HEK293 (cell line): ENCODE measurements around the gene NUDT22.

Experiments used
- CTCF ChIA-PET: fragments of 350-600 bp; formaldehyde crosslinking; extraction: SDS; loops from one replicate; lab custom pipeline; 2021; ENCODE audit warnings: antibody characterized with exemption; lab: Yijun Ruan, JAX
- POLR2A ChIA-PET: fragments of 300-600 bp; formaldehyde crosslinking; extraction: SDS; loops from one replicate; lab custom pipeline; 2020; ENCODE audit warnings: antibody characterized with exemption, inconsistent platforms; lab: Yijun Ruan, JAX
- H3K27ac ChIP-seq: fragments of 200-500 bp; sonication (Bioruptor generic); 2 replicates; pipeline ENCODE4 v1.5.1; 2014; ENCODE audit warnings: low read depth, low read length, control low read depth, inconsistent platforms; ENCODE audit errors: extremely low read depth
- H3K36me3 ChIP-seq, 2 experiments: fragments of 200-500 bp in 1 of 2; sonication (Bioruptor generic) in 1 of 2; 1 replicate in 1 of 2; 2 replicates in 1 of 2; pipeline ENCODE4 v1.5.1; 2014 to 2017; ENCODE audit warnings: inconsistent platforms in 2 of 2, low read length in 2 of 2; ENCODE audit not compliant: control insufficient read depth in 2 of 2, insufficient read depth in 1 of 2
- H3K4me1 ChIP-seq: fragments of 200-500 bp; sonication (Bioruptor generic); 2 replicates; pipeline ENCODE4 v1.5.1; 2014; ENCODE audit warnings: mild to moderate bottlenecking, low read length, inconsistent platforms; ENCODE audit not compliant: control insufficient read depth, insufficient read depth
- H3K4me3 ChIP-seq: 2 replicates; pipeline ENCODE4 v1.5.1; 2011; ENCODE audit warnings: low read depth, mild to moderate bottlenecking, control low read depth, low read length, moderate library complexity
- H3K9me3 ChIP-seq: fragments of 200-500 bp; sonication (Bioruptor generic); 2 replicates; pipeline ENCODE4 v1.5.1; 2014; ENCODE audit warnings: low read depth, low read length, inconsistent platforms; ENCODE audit not compliant: control insufficient read depth, insufficient read depth
- BCL11B ChIP-seq: fragments of 450-650 bp; formaldehyde crosslinking; IDR thresholded peaks from 2 replicates; pipeline ENCODE4 v1.5.1; 2016; ENCODE audit warnings: low read depth, missing biosample characterization, missing genetic modification characterization
- ELK4 ChIP-seq: IDR thresholded peaks from 2 replicates; pipeline ENCODE4 v1.6.1; 2011; ENCODE audit warnings: mild to moderate bottlenecking, low read depth, low read length, borderline replicate concordance
- FEZF1 ChIP-seq: fragments of 450-650 bp; formaldehyde crosslinking; IDR thresholded peaks from 2 replicates; pipeline ENCODE4 v1.5.1; 2016; ENCODE audit warnings: missing biosample characterization, missing genetic modification characterization
- GLIS1 ChIP-seq: fragments of 450-650 bp; formaldehyde crosslinking; IDR thresholded peaks from 2 replicates; pipeline ENCODE4 v1.5.1; 2016; ENCODE audit warnings: missing biosample characterization, missing genetic modification characterization
- KLF16 ChIP-seq: fragments of 450-650 bp; formaldehyde crosslinking; IDR thresholded peaks from 2 replicates; pipeline ENCODE4 v1.5.1; 2017; ENCODE audit warnings: missing biosample characterization, missing genetic modification characterization
- REST ChIP-seq: fragments of 450-650 bp; formaldehyde crosslinking; IDR thresholded peaks from 2 replicates; pipeline ENCODE4 v1.5.1; 2016; ENCODE audit warnings: missing biosample characterization, missing genetic modification characterization
- SP3 ChIP-seq: fragments of 450-650 bp; formaldehyde crosslinking; IDR thresholded peaks from 2 replicates; pipeline ENCODE4 v1.5.1; 2016; ENCODE audit warnings: missing biosample characterization, missing genetic modification characterization
- ZBTB11 ChIP-seq: fragments of 450-650 bp; formaldehyde crosslinking; conservative IDR thresholded peaks from 2 replicates; pipeline ENCODE4 v1.5.1; 2016; ENCODE audit warnings: low read depth, missing biosample characterization, missing genetic modification characterization
- ZFP69B ChIP-seq: fragments of 450-650 bp; formaldehyde crosslinking; IDR thresholded peaks from 2 replicates; pipeline ENCODE4 v1.5.1; 2016; ENCODE audit warnings: missing biosample characterization, missing genetic modification characterization
- ZNF10 ChIP-seq: fragments of 450-650 bp; formaldehyde crosslinking; IDR thresholded peaks from 2 replicates; pipeline ENCODE4 v1.5.1; 2017; ENCODE audit warnings: missing biosample characterization, missing genetic modification characterization
- ZNF24 ChIP-seq: fragments of 450-650 bp; formaldehyde crosslinking; IDR thresholded peaks from 2 replicates; pipeline ENCODE4 v1.5.1; 2016; ENCODE audit warnings: missing biosample characterization, missing genetic modification characterization
- ZNF391 ChIP-seq: fragments of 450-650 bp; formaldehyde crosslinking; IDR thresholded peaks from 2 replicates; pipeline ENCODE4 v1.5.1; 2016; ENCODE audit warnings: low read depth, missing biosample characterization, missing genetic modification characterization, borderline replicate concordance
- ZNF473 ChIP-seq: fragments of 450-650 bp; formaldehyde crosslinking; IDR thresholded peaks from 2 replicates; pipeline ENCODE4 v1.5.1; 2017; ENCODE audit warnings: missing biosample characterization, missing genetic modification characterization
- ZNF513 ChIP-seq: fragments of 450-650 bp; IDR thresholded peaks from 2 replicates; pipeline ENCODE4 v1.5.1; 2018; ENCODE audit warnings: missing biosample characterization, missing genetic modification characterization
- ZNF548 ChIP-seq: fragments of 450-650 bp; formaldehyde crosslinking; IDR thresholded peaks from 2 replicates; pipeline ENCODE4 v1.5.1; 2016; ENCODE audit warnings: missing biosample characterization, missing genetic modification characterization
- ZNF560 ChIP-seq: fragments of 450-650 bp; formaldehyde crosslinking; IDR thresholded peaks from 2 replicates; pipeline ENCODE4 v1.5.1; 2017; ENCODE audit warnings: missing biosample characterization, missing genetic modification characterization, borderline replicate concordance
- ZNF621 ChIP-seq: fragments of 450-650 bp; formaldehyde crosslinking; IDR thresholded peaks from 2 replicates; pipeline ENCODE4 v1.5.1; 2017; ENCODE audit warnings: missing biosample characterization, missing genetic modification characterization
- ZNF670 ChIP-seq: fragments of 450-650 bp; formaldehyde crosslinking; IDR thresholded peaks from 2 replicates; pipeline ENCODE4 v1.5.1; 2016; ENCODE audit warnings: missing biosample characterization, missing genetic modification characterization, low read depth
- ZNF707 ChIP-seq: fragments of 450-650 bp; formaldehyde crosslinking; IDR thresholded peaks from 2 replicates; pipeline ENCODE4 v1.5.1; 2016; ENCODE audit warnings: missing biosample characterization, missing genetic modification characterization
- ZNF837 ChIP-seq: fragments of 450-650 bp; formaldehyde crosslinking; IDR thresholded peaks from 2 replicates; pipeline ENCODE4 v1.5.1; 2016; ENCODE audit warnings: missing biosample characterization, missing genetic modification characterization
- TF ChIP-seq, protein P1 (sequence below): fragments of 450-650 bp; formaldehyde crosslinking; IDR thresholded peaks from 2 replicates; pipeline ENCODE4 v1.5.1; 2016; ENCODE audit warnings: missing biosample characterization, missing genetic modification characterization

Gene NUDT22

DNA sequence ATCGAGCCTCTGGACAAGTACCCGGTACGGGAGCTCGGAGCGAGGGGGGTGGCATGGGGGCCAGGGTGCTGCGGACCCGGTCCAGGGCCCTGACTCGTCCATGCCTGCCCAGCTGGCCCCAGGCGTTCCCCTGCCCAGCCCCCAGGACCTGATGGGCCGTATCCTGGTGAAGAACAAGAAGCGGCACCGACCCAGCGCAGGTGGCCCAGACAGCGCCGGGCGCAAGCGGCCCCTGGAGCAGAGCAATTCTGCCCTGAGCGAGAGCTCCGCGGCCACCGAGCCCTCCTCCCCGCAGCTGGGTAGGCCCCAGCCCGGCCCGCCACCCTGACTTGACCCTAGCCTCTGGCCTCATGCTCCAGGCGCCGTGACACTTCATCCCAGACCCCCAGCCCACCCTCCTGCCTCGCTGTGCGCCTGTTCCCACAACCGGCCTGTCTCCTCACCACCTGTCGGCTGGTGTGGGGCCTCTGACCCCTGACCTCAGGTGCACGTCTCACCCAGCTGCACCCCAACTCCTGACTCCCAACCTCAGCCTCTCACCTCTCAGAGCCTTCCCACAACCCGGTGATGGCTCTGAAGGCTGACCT, 33.0 kb downstream of the NUDT22 start:
- no peak overlapping the region for H3K4me3 ChIP-seq
- CTCF ChIA-PET, result interaction anchor here (0.7 kb wide), 1 partner anchor 1351 kb away, joined by 5 read pairs; no protein-coding TSS in a partner anchor
- peaks cover 0 to 83% of the 10 kb centered on the region in 2 experiments; a peak in 2 of 3 replicates for H3K36me3 ChIP-seq
- no peaks in the 10 kb centered on the region for H3K9me3 ChIP-seq
- no peaks in the 10 kb centered on the region; the same call in 1 of the 2 replicates for H3K4me1 ChIP-seq
- POLR2A ChIA-PET, result interaction anchor here (0.8 to 1.6 kb wide), 3 partner anchors 9 to 16 kb away, joined by 3 to 4 read pairs (median 4); no protein-coding TSS in a partner anchor
- TF ChIP-seq ZNF10 (tag by site-specific recombination), result no peak
- TF ChIP-seq, protein P1, sequence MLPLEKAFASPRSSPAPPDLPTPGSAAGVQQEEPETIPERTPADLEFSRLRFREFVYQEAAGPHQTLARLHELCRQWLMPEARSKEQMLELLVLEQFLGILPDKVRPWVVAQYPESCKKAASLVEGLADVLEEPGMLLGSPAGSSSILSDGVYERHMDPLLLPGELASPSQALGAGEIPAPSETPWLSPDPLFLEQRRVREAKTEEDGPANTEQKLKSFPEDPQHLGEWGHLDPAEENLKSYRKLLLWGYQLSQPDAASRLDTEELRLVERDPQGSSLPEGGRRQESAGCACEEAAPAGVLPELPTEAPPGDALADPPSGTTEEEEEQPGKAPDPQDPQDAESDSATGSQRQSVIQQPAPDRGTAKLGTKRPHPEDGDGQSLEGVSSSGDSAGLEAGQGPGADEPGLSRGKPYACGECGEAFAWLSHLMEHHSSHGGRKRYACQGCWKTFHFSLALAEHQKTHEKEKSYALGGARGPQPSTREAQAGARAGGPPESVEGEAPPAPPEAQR (tag by site-specific recombination), result no peak
- TF ChIP-seq ZNF621 (tag by site-specific recombination), result no peak
- TF ChIP-seq GLIS1 (tag by site-specific recombination), result no peak
- no peak for TF ChIP-seq FEZF1 (tag by site-specific recombination)
- no peak for TF ChIP-seq ZNF473 (tag by site-specific recombination)
- no peak for TF ChIP-seq ZNF513
- TF ChIP-seq ELK4, result no peak
- no peak for TF ChIP-seq BCL11B
- TF ChIP-seq ZNF548 (tag by site-specific recombination), result no peak
- TF ChIP-seq ZNF707 (tag by site-specific recombination), result no peak
- no peak overlapping the region for H3K27ac ChIP-seq

DNA sequence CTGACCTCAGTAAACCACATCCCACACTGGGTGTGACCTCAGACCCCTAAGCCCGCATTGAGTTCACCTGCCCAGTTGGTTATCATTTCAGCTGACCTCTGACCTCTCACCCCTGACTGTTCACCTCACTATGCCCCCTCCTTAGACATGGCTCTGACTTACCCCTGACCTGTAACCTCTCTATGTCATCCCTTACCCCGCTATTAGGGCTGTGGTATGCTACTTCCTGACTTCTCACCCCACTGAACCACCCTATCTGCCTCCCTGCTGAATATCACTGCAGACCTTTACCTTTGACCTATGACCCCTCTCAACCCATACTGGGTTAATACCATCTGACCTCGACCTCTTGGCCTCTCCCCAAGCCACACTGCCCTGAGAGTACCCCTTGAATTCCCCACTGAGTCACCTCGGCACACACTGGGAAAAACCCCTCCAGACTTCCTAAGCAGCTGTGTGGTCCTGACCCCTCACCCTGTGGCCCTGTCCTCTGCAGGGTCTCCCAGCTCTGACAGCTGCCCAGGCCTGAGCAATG, 33.5 kb downstream of the NUDT22 start:
- no peaks in the 10 kb centered on the region for H3K9me3 ChIP-seq
- no peak overlapping the region for H3K4me3 ChIP-seq
- ChIA-PET POLR2A (no interaction called here), CTCF (interaction anchor here (0.7 kb wide), 1 partner anchor 1352 kb away, joined by 5 read pairs; no protein-coding TSS in a partner anchor)
- no peak overlapping the region for H3K27ac ChIP-seq
- peaks cover 0 to 83% of the 10 kb centered on the region in 2 experiments; a peak in 2 of 3 replicates for H3K36me3 ChIP-seq
- H3K4me1 ChIP-seq, result no peaks in the 10 kb centered on the region; the same call in 1 of the 2 replicates
- no peak for TF ChIP-seq ZNF670 (tag by site-specific recombination)
- no peak for TF ChIP-seq ZNF391 (tag by site-specific recombination)
- TF ChIP-seq REST, result no peak
- TF ChIP-seq ZNF24 (tag by site-specific recombination), result no peak
- no peak for TF ChIP-seq ELK4
- no peak for TF ChIP-seq ZNF560 (tag by site-specific recombination)
- peak; percentile 99 for TF ChIP-seq BCL11B
- TF ChIP-seq ZBTB11 (tag by site-specific recombination), result no peak
- TF ChIP-seq KLF16 (tag by site-specific recombination), result no peak
- TF ChIP-seq ZFP69B (tag by site-specific recombination), result no peak
- no peak for TF ChIP-seq ZNF837 (tag by site-specific recombination)
- TF ChIP-seq SP3 (tag by site-specific recombination), result no peak
